ENCODE data around the gene ANKFY1. TPM values are rescaled to one million over a fixed set of nuclear protein-coding genes. Genes with fewer than 3 reads are reported as not detected.

Gene ANKFY1
- polyA plus RNA-seq, 1 of the 3 experiments (the other 2 are of a cell fraction), result 29.6 TPM

DNA sequence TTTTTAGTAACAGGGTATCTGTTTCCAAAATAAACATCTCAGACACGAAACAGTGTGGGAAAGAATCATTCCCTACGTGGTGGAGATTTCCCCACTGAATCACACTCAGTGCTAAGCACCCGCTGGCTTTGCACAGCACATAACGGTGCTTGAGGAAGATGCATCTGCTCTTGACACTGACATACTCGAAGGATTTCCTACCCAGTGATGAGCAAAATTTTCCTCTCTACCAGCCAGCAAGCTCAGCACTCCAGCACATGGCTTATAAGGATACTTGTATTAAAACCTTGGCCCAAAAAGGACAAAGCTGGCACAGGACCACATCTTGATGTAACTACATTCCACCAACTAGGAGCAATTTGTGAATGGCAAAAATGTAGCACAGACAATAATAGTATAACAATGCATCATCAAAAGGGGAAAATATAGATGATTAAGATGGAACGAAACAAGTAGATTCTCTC, 59.0 kb downstream of the ANKFY1 start:
- Histone ChIP-seq H3K79me2 (ENCODE audit: insufficient read depth) (peaks cover 18% of the 10 kb centered on the region; the same call in 1 of the 2 replicates), H3K9me3 (no peaks in the 10 kb centered on the region), H3K27ac (ENCODE audit: low read depth in 2 of 2, low read length in 1 of 2) (peak overlapping the region in 1 of 2 experiments; percentile 94; a peak in 2 of 4 replicates), H4K20me1 (ENCODE audit: insufficient read depth) (0 out of 2 replicates have a peak, but pooled peaks cover 6% of the 10 kb centered on the region), H3K9me2 (no peaks in the 10 kb centered on the region), H3F3A (replicated peaks; ENCODE audit: insufficient read depth) (peaks cover 33% of the 10 kb centered on the region), H3K4me3 (ENCODE audit: low read depth in 2 of 2, low read length in 1 of 2) (no peak overlapping the region), H3K9ac (peak overlapping the region; percentile 44; the same call in 1 of the 2 replicates), H3K36me3 (replicated peaks in 1 of 2; ENCODE audit: control insufficient read depth in 1 of 2, insufficient read depth in 2 of 2, low read length in 1 of 2) (peaks cover 39 to 45% of the 10 kb centered on the region in 2 experiments), H2AFZ (ENCODE audit: low read depth) (no peak overlapping the region), H3K4me2 (peak overlapping the region; percentile 35), H3K27me3 (ENCODE audit: insufficient read depth) (no peaks in the 10 kb centered on the region), H3K4me1 (ENCODE audit: control insufficient read depth in 1 of 2, insufficient read depth in 2 of 2, low read depth in 1 of 2, low read length in 1 of 2) (peaks cover 0 to 15% of the 10 kb centered on the region in 2 experiments; a peak in 2 of 4 replicates)
- WGBS (ENCODE audit: low lambda C conversion rate), result 10% methylated on average over 6 of the region's 6 CpGs
- ChIA-PET CTCF (interaction anchor here (0.7 to 1.1 kb wide), 3 partner anchors 10 to 45 kb away, joined by 3 read pairs; no protein-coding TSS in a partner anchor), POLR2A (no interaction called here)
- DNase-seq, result no peak
- TF ChIP-seq YY1 (IDR thresholded peaks at IDR 0.05; ENCODE audit: low read depth) (no peak), SIN3A (IDR thresholded peaks at IDR 0.05; ENCODE audit: borderline replicate concordance, low read depth, low read length) (0 out of 2 replicates have a peak, but pooled peaks have one; percentile 70), CHD2 (IDR thresholded peaks at IDR 0.05; ENCODE audit: low read length, partially characterized antibody) (no peak), RFX5 (IDR thresholded peaks at IDR 0.05; ENCODE audit: low read length) (no peak), FOSL2 (IDR thresholded peaks at IDR 0.05; ENCODE audit: borderline replicate concordance, low read depth) (0 out of 2 replicates have a peak, but pooled peaks have one; percentile 25), GATA2 (CRISPR knock-in tag; IDR thresholded peaks at IDR 0.05) (no peak), GABPA (IDR thresholded peaks at IDR 0.05; ENCODE audit: low read depth) (no peak), EZH2phosphoT487 (IDR thresholded peaks at IDR 0.05; ENCODE audit: borderline replicate concordance, low read depth) (no peak), NFIC (IDR thresholded peaks at IDR 0.05; ENCODE audit: borderline replicate concordance) (peak; percentile 81), ELF1 (IDR thresholded peaks at IDR 0.05) (no peak), SMC3 (IDR thresholded peaks at IDR 0.05; ENCODE audit: low read depth, low read length) (no peak), TCF12 (IDR thresholded peaks at IDR 0.05) (peak; percentile 46; the same call in 1 of the 2 replicates), RXRA (IDR thresholded peaks at IDR 0.05; ENCODE audit: borderline replicate concordance, low read depth) (0 out of 2 replicates have a peak, but pooled peaks have one; percentile 16), JUND (IDR thresholded peaks at IDR 0.05) (peak; percentile 32), FOXJ3 (CRISPR knock-in tag; IDR thresholded peaks at IDR 0.05) (no peak), MXI1 (IDR thresholded peaks at IDR 0.05; ENCODE audit: low read depth, low read length) (no peak)
- TF ChIP-seq, protein P1, sequence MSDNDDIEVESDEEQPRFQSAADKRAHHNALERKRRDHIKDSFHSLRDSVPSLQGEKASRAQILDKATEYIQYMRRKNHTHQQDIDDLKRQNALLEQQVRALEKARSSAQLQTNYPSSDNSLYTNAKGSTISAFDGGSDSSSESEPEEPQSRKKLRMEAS (IDR thresholded peaks at IDR 0.05; ENCODE audit: low read depth), result peak; percentile 85
- TF ChIP-seq, protein P2, sequence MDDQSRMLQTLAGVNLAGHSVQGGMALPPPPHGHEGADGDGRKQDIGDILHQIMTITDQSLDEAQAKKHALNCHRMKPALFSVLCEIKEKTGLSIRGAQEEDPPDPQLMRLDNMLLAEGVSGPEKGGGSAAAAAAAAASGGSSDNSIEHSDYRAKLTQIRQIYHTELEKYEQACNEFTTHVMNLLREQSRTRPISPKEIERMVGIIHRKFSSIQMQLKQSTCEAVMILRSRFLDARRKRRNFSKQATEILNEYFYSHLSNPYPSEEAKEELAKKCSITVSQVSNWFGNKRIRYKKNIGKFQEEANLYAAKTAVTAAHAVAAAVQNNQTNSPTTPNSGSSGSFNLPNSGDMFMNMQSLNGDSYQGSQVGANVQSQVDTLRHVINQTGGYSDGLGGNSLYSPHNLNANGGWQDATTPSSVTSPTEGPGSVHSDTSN (IDR thresholded peaks at IDR 0.05), result peak; percentile 49; the same call in 1 of the 2 replicates
- TF ChIP-seq, protein P3, sequence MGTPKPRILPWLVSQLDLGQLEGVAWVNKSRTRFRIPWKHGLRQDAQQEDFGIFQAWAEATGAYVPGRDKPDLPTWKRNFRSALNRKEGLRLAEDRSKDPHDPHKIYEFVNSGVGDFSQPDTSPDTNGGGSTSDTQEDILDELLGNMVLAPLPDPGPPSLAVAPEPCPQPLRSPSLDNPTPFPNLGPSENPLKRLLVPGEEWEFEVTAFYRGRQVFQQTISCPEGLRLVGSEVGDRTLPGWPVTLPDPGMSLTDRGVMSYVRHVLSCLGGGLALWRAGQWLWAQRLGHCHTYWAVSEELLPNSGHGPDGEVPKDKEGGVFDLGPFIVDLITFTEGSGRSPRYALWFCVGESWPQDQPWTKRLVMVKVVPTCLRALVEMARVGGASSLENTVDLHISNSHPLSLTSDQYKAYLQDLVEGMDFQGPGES (IDR thresholded peaks at IDR 0.05; ENCODE audit: low read depth, low read length), result no peak
- TF ChIP-seq, protein P4, sequence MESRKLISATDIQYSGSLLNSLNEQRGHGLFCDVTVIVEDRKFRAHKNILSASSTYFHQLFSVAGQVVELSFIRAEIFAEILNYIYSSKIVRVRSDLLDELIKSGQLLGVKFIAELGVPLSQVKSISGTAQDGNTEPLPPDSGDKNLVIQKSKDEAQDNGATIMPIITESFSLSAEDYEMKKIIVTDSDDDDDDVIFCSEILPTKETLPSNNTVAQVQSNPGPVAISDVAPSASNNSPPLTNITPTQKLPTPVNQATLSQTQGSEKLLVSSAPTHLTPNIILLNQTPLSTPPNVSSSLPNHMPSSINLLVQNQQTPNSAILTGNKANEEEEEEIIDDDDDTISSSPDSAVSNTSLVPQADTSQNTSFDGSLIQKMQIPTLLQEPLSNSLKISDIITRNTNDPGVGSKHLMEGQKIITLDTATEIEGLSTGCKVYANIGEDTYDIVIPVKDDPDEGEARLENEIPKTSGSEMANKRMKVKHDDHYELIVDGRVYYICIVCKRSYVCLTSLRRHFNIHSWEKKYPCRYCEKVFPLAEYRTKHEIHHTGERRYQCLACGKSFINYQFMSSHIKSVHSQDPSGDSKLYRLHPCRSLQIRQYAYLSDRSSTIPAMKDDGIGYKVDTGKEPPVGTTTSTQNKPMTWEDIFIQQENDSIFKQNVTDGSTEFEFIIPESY (IDR thresholded peaks at IDR 0.05; ENCODE audit: borderline replicate concordance, low read depth), result 0 out of 2 replicates have a peak, but pooled peaks have one; percentile 16
- TF ChIP-seq, protein P5, sequence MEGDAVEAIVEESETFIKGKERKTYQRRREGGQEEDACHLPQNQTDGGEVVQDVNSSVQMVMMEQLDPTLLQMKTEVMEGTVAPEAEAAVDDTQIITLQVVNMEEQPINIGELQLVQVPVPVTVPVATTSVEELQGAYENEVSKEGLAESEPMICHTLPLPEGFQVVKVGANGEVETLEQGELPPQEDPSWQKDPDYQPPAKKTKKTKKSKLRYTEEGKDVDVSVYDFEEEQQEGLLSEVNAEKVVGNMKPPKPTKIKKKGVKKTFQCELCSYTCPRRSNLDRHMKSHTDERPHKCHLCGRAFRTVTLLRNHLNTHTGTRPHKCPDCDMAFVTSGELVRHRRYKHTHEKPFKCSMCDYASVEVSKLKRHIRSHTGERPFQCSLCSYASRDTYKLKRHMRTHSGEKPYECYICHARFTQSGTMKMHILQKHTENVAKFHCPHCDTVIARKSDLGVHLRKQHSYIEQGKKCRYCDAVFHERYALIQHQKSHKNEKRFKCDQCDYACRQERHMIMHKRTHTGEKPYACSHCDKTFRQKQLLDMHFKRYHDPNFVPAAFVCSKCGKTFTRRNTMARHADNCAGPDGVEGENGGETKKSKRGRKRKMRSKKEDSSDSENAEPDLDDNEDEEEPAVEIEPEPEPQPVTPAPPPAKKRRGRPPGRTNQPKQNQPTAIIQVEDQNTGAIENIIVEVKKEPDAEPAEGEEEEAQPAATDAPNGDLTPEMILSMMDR (IDR thresholded peaks at IDR 0.05), result no peak

Measured in SK-N-SH (cell line).